Activated T-helper 17 cell treated with anti-CD3 and anti-CD28 coated beads, Interleukin-2, amount 50 U/mL, for 72 hours (primary cell): ENCODE results near the gene SLC9A9. TPM values are rescaled to one million over a fixed set of nuclear protein-coding genes. Genes with fewer than 3 reads are reported as not detected.

ENCODE experiments used
- ATAC-seq: fragments of 150-1000 bp; cut with Tn5 transposase; replicated peaks from 2 replicates; pipeline ENCODE4 v1.10.0; 2021; ENCODE audit warnings: mild to moderate bottlenecking, moderate library complexity
- H3K27ac Mint-ChIP-seq: one replicate; pipeline ENCODE4 v1.8.0; 2022; ENCODE audit warnings: mixed read lengths
- H3K27me3 Mint-ChIP-seq: one replicate; pipeline ENCODE4 v1.8.0; 2022; ENCODE audit warnings: mixed read lengths
- H3K36me3 Mint-ChIP-seq: one replicate; pipeline ENCODE4 v1.8.0; 2022; ENCODE audit warnings: low read depth, mild to moderate bottlenecking, mixed read lengths
- H3K4me1 Mint-ChIP-seq: one replicate; pipeline ENCODE4 v1.8.0; 2022; ENCODE audit warnings: mixed read lengths
- H3K4me3 Mint-ChIP-seq: one replicate; pipeline ENCODE4 v1.8.0; 2022; ENCODE audit warnings: mild to moderate bottlenecking, mixed read lengths
- H3K9me3 Mint-ChIP-seq: one replicate; pipeline ENCODE4 v1.8.0; 2022; ENCODE audit warnings: mixed read lengths
- total RNA-seq, 2 donors: library from RNA; stranded (reverse); gene quantifications; one replicate each; pipeline ENCODE4 v1.2.3, GENCODE V29; 2022

SLC9A9 gene
- total RNA-seq, 2 donors from 2014 or later: 4.0 to 15.2 TPM

DNA sequence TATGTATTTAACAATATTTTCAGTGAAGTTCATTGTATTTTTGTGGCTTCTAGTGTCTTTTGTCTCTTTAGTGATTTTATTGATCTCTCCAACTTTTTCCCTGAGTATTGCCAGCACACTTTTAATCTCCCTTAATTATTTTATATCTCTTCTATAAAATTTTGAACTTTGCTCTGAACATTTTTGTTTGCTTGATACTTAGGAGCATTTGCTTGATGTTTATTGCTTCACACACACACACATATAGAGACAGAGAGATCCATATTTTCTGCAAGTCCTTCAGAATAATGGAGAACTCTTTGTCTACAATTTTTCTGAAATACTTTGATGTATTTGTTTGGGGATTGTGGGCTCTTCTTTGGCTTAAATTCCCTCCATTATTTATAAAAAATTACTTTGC lies 213.8 kb downstream of the SLC9A9 start:
- no peaks in the 10 kb centered on the region for H3K27me3 Mint-ChIP-seq
- no peak for ATAC-seq
- peak overlapping the region; percentile 65 for H3K27ac Mint-ChIP-seq
- peaks cover 12% of the 10 kb centered on the region for H3K36me3 Mint-ChIP-seq
- H3K4me1 Mint-ChIP-seq: no peaks in the 10 kb centered on the region
- H3K9me3 Mint-ChIP-seq: peaks cover 8% of the 10 kb centered on the region
- H3K4me3 Mint-ChIP-seq: no peak overlapping the region

DNA sequence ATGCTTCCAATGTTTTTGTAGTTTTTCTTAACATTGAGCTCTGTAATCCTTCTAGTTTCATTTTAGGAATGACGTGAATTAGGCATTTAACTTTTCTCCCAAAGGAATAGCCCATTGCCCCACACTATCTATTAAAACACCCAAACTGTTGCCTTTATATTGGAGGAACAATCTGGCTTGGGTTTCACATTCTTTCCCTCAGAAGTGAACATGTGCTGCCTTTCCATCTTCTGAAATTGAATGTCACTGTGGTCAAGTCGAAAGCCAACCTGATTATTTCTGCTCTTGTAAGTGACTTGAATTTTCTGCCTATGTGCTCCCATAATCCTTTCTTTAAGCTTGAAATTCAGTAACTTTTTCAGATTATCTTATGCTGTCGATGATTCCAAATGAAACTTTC lies 214.5 kb downstream of the SLC9A9 start:
- Mint-ChIP-seq H3K36me3 (peaks cover 6% of the 10 kb centered on the region), H3K27me3 (no peaks in the 10 kb centered on the region), H3K4me3 (no peak overlapping the region), H3K4me1 (no peaks in the 10 kb centered on the region), H3K27ac (peak overlapping the region; percentile 65), H3K9me3 (peaks cover 5% of the 10 kb centered on the region)
- ATAC-seq: no peak

DNA sequence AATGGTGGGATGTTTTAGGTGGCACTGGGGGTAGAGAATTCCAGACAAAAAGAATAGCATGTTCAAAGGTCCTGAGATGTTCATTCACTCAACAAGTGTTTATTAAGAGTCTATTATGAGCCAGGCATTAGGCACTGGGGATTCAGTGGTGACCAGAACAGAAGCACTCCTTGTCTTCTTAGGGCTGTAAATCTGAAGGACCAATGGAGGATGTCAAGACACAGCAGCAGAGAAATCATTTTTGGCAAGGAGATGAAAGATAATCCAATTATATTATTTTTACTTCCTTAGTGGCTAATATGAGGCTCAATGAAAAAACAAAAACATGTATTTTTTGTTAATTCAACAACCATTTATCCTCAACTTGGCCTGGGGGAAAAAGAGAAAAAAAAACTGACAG lies 218.5 kb downstream of the SLC9A9 start:
- ATAC-seq: no peak
- H3K27me3 Mint-ChIP-seq: no peaks in the 10 kb centered on the region
- no peaks in the 10 kb centered on the region for H3K36me3 Mint-ChIP-seq
- no peak overlapping the region for H3K27ac Mint-ChIP-seq
- H3K4me3 Mint-ChIP-seq: no peak overlapping the region
- H3K9me3 Mint-ChIP-seq: no peaks in the 10 kb centered on the region
- no peaks in the 10 kb centered on the region for H3K4me1 Mint-ChIP-seq

DNA sequence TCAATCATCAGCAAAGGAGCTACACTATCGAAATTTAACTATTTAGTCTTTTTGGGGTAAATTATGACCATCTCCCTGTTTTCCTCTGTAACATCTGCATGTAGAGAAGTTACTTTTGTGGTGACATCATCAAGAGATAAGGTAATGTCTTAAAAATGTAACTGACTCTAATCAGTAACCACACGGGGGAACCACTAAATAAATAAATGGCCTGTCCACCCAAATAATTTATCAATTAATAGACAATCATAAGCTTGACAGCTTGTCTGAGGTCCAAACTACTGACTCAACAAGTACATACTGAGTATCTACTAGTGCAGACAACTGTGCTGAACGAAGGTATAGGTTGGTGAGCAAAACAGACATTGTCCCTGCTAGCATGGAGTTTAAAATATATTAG lies 219.3 kb downstream of the SLC9A9 start:
- Mint-ChIP-seq H3K36me3 (no peaks in the 10 kb centered on the region), H3K27me3 (no peaks in the 10 kb centered on the region), H3K4me3 (no peak overlapping the region), H3K4me1 (no peaks in the 10 kb centered on the region), H3K27ac (no peak overlapping the region), H3K9me3 (no peaks in the 10 kb centered on the region)
- no peak for ATAC-seq

- no peaks in the 10 kb centered on the region for H3K9me3 Mint-ChIP-seq
- no peak overlapping the region for H3K27ac Mint-ChIP-seq
- peak; percentile 84 for ATAC-seq
- no peak overlapping the region for H3K4me3 Mint-ChIP-seq
- H3K36me3 Mint-ChIP-seq: no peaks in the 10 kb centered on the region
- H3K4me1 Mint-ChIP-seq: no peaks in the 10 kb centered on the region
- H3K27me3 Mint-ChIP-seq: no peaks in the 10 kb centered on the region
These were observed 220.9 kb downstream of the SLC9A9 start for GRCh38 chr3:143627336-143627735.

DNA sequence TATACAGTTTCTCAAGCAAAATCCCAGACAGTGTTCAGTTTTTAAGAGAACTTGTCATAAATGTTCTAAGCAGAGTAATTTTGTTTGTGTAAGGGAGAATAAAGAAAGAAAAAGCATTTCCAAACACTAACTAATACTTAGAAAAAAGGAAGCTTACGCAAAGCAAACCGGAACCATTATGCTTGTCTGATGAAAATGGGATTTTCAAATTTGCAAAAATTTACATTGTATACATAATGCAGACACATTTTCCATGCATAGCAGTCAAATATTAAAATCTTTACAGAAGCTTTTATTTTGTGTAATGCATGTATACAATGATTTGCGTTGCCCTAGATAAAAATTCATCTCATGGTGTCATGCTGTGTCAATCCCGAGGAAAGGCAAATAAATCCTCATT lies 229.0 kb downstream of the SLC9A9 start:
- ATAC-seq: no peak
- Mint-ChIP-seq H3K4me1 (no peaks in the 10 kb centered on the region), H3K9me3 (no peaks in the 10 kb centered on the region), H3K27me3 (no peaks in the 10 kb centered on the region), H3K36me3 (peaks cover 12% of the 10 kb centered on the region), H3K4me3 (no peak overlapping the region), H3K27ac (no peak overlapping the region)

DNA sequence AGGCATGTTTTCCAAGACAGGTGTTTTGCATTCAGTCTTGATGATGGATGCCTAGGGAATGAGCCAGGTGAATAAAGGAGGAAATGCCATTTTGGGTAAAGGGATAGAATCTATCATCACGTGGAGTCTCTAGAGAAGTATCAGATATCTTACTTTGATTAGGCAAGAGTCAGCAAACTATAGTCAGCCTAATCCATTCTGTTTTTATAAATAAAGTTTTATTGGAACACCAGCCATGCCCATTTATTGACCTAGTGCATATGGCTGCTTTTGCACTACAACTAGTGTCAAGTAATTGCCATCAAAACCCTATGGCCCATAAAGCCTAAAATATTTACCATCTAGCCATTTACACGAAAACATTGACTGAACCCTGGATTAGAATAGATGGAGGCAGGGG lies 231.2 kb downstream of the SLC9A9 start:
- H3K27me3 Mint-ChIP-seq: no peaks in the 10 kb centered on the region
- H3K36me3 Mint-ChIP-seq: peaks cover 12% of the 10 kb centered on the region
- no peak overlapping the region for H3K27ac Mint-ChIP-seq
- H3K4me1 Mint-ChIP-seq: no peaks in the 10 kb centered on the region
- no peaks in the 10 kb centered on the region for H3K9me3 Mint-ChIP-seq
- ATAC-seq: no peak
- H3K4me3 Mint-ChIP-seq: no peak overlapping the region

GRCh38 chr3:143613226-143613625 lies 235.0 kb downstream of the SLC9A9 start:
- Mint-ChIP-seq H3K4me3 (no peak overlapping the region), H3K27ac (no peak overlapping the region), H3K27me3 (no peaks in the 10 kb centered on the region), H3K36me3 (peaks cover 5% of the 10 kb centered on the region), H3K4me1 (no peaks in the 10 kb centered on the region), H3K9me3 (no peaks in the 10 kb centered on the region)
- no peak for ATAC-seq

DNA sequence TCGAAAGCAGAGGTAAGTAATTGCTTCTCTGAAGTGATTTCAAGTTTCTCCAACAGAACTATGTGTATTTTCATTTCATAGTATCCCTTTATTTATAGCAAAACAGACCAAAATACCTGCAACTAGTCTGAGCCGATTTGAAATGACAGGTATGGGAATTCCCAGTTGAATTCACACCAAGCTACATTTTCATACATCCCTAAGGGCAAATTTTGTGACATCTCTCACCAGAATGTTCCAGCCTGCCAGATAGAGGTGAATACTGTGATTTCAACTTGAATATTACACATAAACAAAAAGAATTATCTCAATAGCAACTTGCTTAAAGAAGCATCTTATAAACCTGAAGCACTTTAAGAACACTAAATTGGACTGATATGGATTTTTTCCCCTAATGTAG lies 235.7 kb downstream of the SLC9A9 start:
- ATAC-seq: no peak
- no peak overlapping the region for H3K4me3 Mint-ChIP-seq
- no peak overlapping the region for H3K27ac Mint-ChIP-seq

DNA sequence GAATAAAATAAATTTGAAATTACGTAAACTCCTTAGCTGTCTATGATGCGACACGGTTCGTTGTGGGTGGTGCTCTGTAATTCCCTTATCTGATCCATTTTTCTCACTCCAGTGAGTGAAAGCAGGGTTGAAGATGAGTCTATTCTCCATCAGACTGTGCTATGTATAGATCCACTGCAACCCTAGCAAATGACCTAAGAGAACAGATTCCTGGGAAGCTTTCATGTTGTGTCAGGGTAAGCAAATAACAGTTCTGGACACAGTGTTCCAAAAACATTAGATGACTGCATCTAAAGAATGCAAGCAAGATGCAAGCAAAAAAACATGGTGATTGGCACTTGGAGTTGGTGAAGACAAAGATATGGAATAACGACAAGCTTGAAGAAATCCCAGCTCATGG lies 239.3 kb downstream of the SLC9A9 start:
- H3K9me3 Mint-ChIP-seq: no peaks in the 10 kb centered on the region
- H3K27ac Mint-ChIP-seq: no peak overlapping the region
- H3K27me3 Mint-ChIP-seq: no peaks in the 10 kb centered on the region
- no peaks in the 10 kb centered on the region for H3K4me1 Mint-ChIP-seq
- no peak overlapping the region for H3K4me3 Mint-ChIP-seq
- ATAC-seq: no peak
- no peaks in the 10 kb centered on the region for H3K36me3 Mint-ChIP-seq

More for the DNA sequence above, 235.7 kb downstream of the SLC9A9 start:
- no peaks in the 10 kb centered on the region for H3K27me3 Mint-ChIP-seq
- no peaks in the 10 kb centered on the region for H3K36me3 Mint-ChIP-seq
- no peaks in the 10 kb centered on the region for H3K4me1 Mint-ChIP-seq
- no peaks in the 10 kb centered on the region for H3K9me3 Mint-ChIP-seq

GRCh38 chr3:143605233-143605950 lies 242.9 kb downstream of the SLC9A9 start:
- Mint-ChIP-seq H3K4me1 (no peaks in the 10 kb centered on the region), H3K4me3 (no peak overlapping the region), H3K27ac (no peak overlapping the region), H3K9me3 (peaks cover 3% of the 10 kb centered on the region), H3K36me3 (no peaks in the 10 kb centered on the region), H3K27me3 (no peaks in the 10 kb centered on the region)
- ATAC-seq: no peak

GRCh38 chr3:143604402-143605185 lies 243.7 kb downstream of the SLC9A9 start:
- Mint-ChIP-seq H3K9me3 (peaks cover 3% of the 10 kb centered on the region), H3K36me3 (no peaks in the 10 kb centered on the region), H3K27me3 (no peaks in the 10 kb centered on the region), H3K27ac (no peak overlapping the region), H3K4me1 (no peaks in the 10 kb centered on the region), H3K4me3 (no peak overlapping the region)
- ATAC-seq: no peak

DNA sequence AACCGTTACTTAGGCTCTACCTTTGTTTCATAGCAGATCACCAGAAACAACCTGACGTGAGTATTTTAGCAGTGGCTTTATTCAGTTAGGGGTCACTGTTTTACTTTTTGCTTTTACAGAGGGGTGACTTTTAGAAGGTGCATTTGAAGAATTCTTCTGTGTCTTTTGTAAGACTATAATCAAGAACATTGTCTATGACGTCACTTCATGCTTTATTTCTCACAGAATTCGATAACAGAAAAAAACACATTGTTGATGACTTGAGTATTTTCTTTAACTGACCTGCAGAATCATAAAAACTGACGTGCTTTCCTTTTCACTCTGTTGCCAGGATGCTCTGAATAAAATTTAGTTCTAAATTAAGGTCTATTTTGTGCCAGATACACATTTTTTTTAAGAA lies 244.5 kb downstream of the SLC9A9 start:
- peaks cover 3% of the 10 kb centered on the region for H3K9me3 Mint-ChIP-seq
- ATAC-seq: no peak
- no peak overlapping the region for H3K4me3 Mint-ChIP-seq
- no peaks in the 10 kb centered on the region for H3K27me3 Mint-ChIP-seq
- H3K4me1 Mint-ChIP-seq: no peaks in the 10 kb centered on the region
- no peak overlapping the region for H3K27ac Mint-ChIP-seq
- H3K36me3 Mint-ChIP-seq: no peaks in the 10 kb centered on the region

DNA sequence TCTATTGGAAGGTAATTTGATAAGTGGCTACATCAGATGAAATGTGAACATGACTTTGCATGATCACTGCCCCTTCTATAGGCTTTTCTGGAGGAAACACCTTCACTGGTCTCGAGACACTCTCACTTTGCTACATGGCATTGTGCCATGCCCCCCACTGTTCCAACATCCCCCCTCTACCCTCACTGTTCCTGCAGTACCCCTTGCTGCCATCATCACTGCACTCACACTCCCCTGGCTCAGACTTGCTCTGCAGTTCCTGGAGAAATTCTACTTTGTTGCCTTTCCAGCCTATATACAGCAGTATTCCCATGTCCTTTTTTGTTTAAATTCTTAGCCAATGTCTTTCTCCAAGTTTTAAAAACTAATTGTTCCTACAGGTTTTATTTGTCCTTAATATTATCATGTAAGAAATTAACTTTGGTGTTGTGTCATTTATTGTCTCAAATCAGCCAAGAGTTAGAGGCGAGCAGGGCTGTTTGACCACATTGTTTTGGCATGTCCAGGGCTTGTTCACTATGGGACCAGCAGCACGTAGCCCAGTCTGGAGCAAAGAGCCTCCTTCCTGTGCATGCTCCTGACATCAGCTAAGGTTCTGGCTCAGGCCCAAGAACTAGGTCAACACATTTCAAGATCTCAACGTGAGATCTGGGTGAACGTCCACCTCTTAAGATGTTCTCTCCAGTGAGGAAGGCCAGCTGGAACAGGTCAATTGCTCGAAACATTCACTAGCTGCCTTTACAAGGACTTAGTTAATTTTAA lies 246.4 kb downstream of the SLC9A9 start:
- no peak overlapping the region for H3K27ac Mint-ChIP-seq
- H3K27me3 Mint-ChIP-seq: no peaks in the 10 kb centered on the region
- no peaks in the 10 kb centered on the region for H3K36me3 Mint-ChIP-seq
- ATAC-seq: no peak
- peaks cover 3% of the 10 kb centered on the region for H3K9me3 Mint-ChIP-seq
- no peak overlapping the region for H3K4me3 Mint-ChIP-seq
- H3K4me1 Mint-ChIP-seq: no peaks in the 10 kb centered on the region
